Activated naive CD4-positive, alpha-beta T cell treated with anti-CD3 and anti-CD28 coated beads, Interleukin-2, amount 50 U/mL, for 72 hours (primary cell): ENCODE data around the gene SHQ1. TPM values are rescaled to one million over a fixed set of nuclear protein-coding genes. Genes with fewer than 3 reads are reported as not detected.
"Not testable (repeated sequence)": the region's sequence is repeated elsewhere in the genome, so short reads cannot be mapped to it uniquely, and the experiment has no call there.

ENCODE experiments used
- ATAC-seq, 2 donors: fragments of 150-1000 bp; cut with Tn5 transposase; 2 replicates each; pipeline ENCODE4 v1.10.0; 2021; ENCODE audit warnings: mild to moderate bottlenecking in 2 of 2, moderate library complexity in 2 of 2
- DNase-seq, 2 donors: peaks; one replicate each; pipeline ENCODE4 v3.0.0; 2021 to 2022; ENCODE audit warnings: low spot score in 2 of 2
- H3K27ac Mint-ChIP-seq, 2 donors: one replicate each; pipeline ENCODE4 v1.8.0; 2022; ENCODE audit warnings: mild to moderate bottlenecking in 2 of 2, mixed read lengths in 2 of 2
- H3K36me3 Mint-ChIP-seq, 2 donors: one replicate each; pipeline ENCODE4 v1.8.0; 2022; ENCODE audit warnings: mixed read lengths in 2 of 2
- H3K9me3 Mint-ChIP-seq, 2 donors: one replicate each; pipeline ENCODE4 v1.8.0; 2022; ENCODE audit warnings: mixed read lengths in 2 of 2
- total RNA-seq, 2 donors: library from RNA; stranded (reverse); gene quantifications; one replicate each; pipeline ENCODE4 v1.2.3, GENCODE V29; 2022

The SHQ1 gene
- total RNA-seq, 2 donors from 2014 or later = 25.7 to 34.3 TPM

DNA sequence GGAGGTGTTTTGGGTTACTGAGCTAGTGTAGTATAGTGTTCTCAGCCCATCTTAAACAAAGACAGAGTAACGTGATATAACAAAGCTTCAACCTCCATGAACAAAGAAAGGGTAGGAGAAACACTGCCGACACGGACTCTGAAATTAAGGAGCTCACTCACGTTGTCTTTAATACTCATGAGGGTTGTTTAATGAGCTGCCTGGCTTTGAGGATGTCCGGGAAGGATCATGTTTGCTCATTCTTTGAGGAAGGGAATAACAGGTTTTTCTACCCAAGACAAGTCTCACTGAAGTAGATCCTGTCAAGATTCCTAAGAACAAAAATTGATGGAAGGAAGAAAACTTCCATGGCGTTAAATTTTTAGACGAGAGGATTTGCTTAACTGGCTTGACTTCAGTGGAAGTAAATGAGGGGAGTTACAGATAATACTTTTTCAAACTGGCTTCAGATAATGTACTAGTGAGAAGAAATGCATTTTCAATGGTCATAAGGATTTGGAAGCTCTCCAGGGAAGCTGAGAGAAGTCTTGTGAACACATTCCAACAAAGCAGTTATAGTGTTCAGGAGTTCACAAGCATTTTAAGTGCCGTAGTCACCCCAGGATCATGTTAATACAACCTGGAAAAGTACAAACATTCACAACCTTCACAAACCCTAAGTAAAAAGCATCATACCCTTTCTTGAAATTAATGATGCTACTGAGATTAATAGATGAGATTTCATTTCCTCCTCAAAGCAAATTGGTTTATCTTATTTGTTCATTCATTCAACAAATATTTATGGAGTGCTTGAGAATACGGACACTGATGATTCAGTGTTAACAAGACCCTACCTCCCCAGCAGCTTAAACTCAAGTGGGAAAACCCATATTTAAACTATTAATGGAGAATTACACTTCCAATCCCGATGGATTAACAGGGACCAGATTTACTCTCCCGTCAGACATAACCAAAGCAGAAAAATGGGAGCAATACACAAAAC is 101.5 kb downstream of the SHQ1 start:
- Mint-ChIP-seq H3K27ac (no peak overlapping the region), H3K9me3 (no peaks in the 10 kb centered on the region), H3K36me3 (peaks cover 11 to 19% of the 10 kb centered on the region in 2 donors)
- DNase-seq = no peak
- ATAC-seq = no peak

- H3K36me3 Mint-ChIP-seq = peaks cover 11 to 17% of the 10 kb centered on the region in 2 donors
- no peak for ATAC-seq
- no peak for DNase-seq
- no peak overlapping the region for H3K27ac Mint-ChIP-seq
- H3K9me3 Mint-ChIP-seq = no peaks in the 10 kb centered on the region
These were observed 102.9 kb downstream of the SHQ1 start for GRCh38 chr3:72745146-72745999.

- DNase-seq (no peak), ATAC-seq (no peak)
- Mint-ChIP-seq H3K36me3 (peaks cover 7 to 13% of the 10 kb centered on the region in 2 donors), H3K27ac (no peak overlapping the region), H3K9me3 (no peaks in the 10 kb centered on the region)
These were observed 103.9 kb downstream of the SHQ1 start for GRCh38 chr3:72744330-72744729.

- H3K27ac Mint-ChIP-seq = peak overlapping the region; percentile 72 to 73
- DNase-seq (no peak), ATAC-seq (no peak)
- peaks cover 0 to 13% of the 10 kb centered on the region in 2 donors for H3K36me3 Mint-ChIP-seq
- no peaks in the 10 kb centered on the region for H3K9me3 Mint-ChIP-seq
These were observed 108.4 kb downstream of the SHQ1 start for GRCh38 chr3:72739531-72740466.

DNA sequence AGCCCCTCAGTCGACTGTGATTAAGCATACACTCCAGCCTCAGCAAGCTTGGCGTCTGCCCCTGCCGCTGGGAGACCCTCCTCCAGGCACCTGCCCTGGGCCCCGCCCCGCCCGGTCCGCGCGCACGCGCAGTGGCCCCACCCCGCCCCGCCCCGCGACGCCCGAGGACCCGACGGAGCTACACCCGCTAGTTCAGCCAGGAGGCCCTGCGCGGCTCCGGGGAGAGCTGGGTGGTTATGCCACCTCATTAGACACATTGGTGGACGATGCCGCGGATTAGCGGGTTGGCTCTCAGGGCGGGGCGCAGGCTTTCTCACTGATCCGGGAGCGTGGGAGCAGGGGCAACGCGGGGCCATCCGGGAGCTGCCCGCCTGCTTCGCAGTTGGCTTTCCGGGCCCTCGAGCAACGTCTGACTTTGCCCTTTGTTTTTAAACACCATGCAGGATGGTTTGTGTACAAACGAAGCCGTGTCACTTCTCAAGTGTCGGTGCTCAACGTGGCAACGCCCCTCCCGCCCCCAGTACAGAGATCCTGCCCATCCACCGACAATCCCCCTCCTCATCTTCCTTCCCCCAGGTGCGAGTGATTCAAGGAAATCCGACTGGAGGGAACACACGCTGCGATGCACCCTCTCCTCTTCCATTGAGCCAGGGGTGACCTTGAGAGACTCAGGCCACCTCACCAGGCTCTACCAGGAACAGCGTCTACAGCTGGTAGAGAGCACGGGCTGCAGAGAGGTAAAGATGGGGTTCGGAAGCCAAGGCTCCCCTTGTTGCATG is 109.3 kb downstream of the SHQ1 start:
- ATAC-seq (peak; percentile 91 to 98), DNase-seq (peak; percentile 72 to 73)
- Mint-ChIP-seq H3K9me3 (no peaks in the 10 kb centered on the region), H3K27ac (peak overlapping the region; percentile 73 to 93), H3K36me3 (peaks cover 0 to 14% of the 10 kb centered on the region in 2 donors)

GRCh38 chr3:72735072-72735471 is 113.2 kb downstream of the SHQ1 start:
- peaks cover 13 to 24% of the 10 kb centered on the region in 2 donors for H3K36me3 Mint-ChIP-seq
- not testable (repeated sequence) for H3K27ac Mint-ChIP-seq, DNase-seq, H3K9me3 Mint-ChIP-seq, ATAC-seq

GRCh38 chr3:72733676-72734075 is 114.6 kb downstream of the SHQ1 start:
- H3K9me3 Mint-ChIP-seq = peaks cover 4 to 8% of the 10 kb centered on the region in 2 donors
- peaks cover 13 to 16% of the 10 kb centered on the region in 2 donors for H3K36me3 Mint-ChIP-seq
- no peak overlapping the region for H3K27ac Mint-ChIP-seq

DNA sequence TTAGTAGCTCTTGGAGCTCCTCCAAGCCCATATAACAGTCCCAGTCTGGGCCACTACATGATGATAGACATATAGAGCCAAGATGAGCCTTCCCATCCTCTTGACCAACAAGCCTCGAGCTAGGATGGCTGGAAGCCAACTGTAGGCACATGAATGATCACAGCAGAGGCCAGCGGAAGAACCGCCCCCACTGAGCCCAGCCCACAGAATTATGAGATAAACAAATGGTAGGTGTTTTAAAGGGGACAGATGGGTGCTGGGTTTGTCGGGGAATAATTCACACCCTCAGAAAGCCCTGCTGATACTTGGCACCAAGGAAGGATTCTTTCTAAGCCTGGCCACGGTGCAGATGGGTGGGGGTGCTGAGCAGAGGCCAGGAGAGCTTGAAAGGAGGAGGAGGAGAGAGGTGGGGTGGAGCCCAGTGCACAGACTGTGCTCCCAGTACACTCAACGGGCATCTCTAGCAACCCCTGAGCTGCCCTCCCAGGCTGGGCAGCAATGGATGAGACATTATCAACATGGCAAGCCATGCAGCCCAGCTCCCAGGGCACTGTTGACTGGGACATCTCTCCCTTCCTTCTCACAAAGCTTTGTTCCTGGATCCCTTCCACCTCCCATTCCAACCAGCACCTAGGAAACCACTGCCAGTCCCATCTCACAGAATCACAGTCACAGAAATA is 115.4 kb downstream of the SHQ1 start:
- H3K9me3 Mint-ChIP-seq, DNase-seq, ATAC-seq: not testable (repeated sequence)
- Mint-ChIP-seq H3K36me3 (peaks cover 13 to 16% of the 10 kb centered on the region in 2 donors), H3K27ac (peak overlapping the region in 1 of 2 donors; percentile 22)

More at GRCh38 chr3:72733676-72734075, 114.6 kb downstream of the SHQ1 start:
- DNase-seq (no peak), ATAC-seq (no peak)

DNA sequence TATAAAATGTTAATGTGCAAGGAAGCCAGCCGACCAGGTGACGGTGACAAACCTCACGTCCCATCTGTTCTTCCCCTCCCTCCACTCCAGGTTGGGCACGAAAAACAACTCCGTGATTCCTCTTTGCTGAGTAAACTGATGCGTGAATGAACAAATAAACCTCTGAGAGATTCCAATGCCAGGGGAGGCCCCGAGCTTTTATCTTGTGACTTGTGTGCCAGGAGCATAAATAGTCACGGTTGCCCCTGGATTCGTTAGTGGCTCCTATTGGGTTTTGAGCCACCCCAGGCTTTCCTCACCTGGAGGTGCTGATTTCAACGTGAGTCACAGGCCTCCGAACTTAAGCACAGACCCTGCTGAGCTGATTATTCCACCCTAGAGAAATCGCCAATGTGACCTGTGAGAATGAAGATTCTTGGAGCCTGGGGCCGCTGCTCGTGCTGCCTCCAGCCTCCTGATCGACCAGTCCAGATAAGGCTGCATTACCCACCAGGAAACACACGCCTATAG is 119.2 kb downstream of the SHQ1 start:
- no peak for ATAC-seq
- Mint-ChIP-seq H3K36me3 (peaks cover 10 to 20% of the 10 kb centered on the region in 2 donors), H3K9me3 (peaks cover 4 to 13% of the 10 kb centered on the region in 2 donors), H3K27ac (no peak overlapping the region)
- no peak for DNase-seq

GRCh38 chr3:72728329-72728889 is 119.8 kb downstream of the SHQ1 start:
- Mint-ChIP-seq H3K36me3 (peaks cover 10 to 16% of the 10 kb centered on the region in 2 donors), H3K9me3 (peaks cover 4 to 13% of the 10 kb centered on the region in 2 donors), H3K27ac (no peak overlapping the region)
- DNase-seq (no peak), ATAC-seq (no peak)

- no peak overlapping the region for H3K27ac Mint-ChIP-seq
- peaks cover 3 to 10% of the 10 kb centered on the region in 2 donors for H3K36me3 Mint-ChIP-seq
- DNase-seq (no peak), ATAC-seq (no peak)
- H3K9me3 Mint-ChIP-seq = peaks cover 0 to 7% of the 10 kb centered on the region in 2 donors
These were observed 120.5 kb downstream of the SHQ1 start for GRCh38 chr3:72727726-72728125.

DNA sequence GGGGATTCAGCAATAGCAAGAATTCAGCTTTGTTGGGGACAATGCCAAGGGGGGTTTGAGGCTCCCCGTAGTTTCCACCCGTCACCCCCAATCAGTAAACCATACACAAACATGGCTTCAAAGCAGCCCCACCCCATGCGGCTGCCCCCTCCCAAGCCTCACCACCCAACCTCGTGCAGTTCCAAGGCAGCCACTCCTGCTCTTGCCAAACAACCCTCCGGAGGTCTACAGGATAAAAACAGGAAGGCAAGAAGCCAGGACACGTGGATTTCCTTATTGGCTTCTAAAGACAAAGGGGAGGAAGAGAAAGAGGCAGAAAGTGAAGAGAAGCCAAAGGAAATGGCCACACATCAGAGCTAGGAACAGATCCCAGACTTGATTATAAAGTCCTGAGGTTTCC is 121.1 kb downstream of the SHQ1 start:
- peaks cover 0 to 6% of the 10 kb centered on the region in 2 donors for H3K9me3 Mint-ChIP-seq
- H3K27ac Mint-ChIP-seq = peak overlapping the region in 1 of 2 donors; percentile 30
- DNase-seq = no peak
- no peak for ATAC-seq
- peaks cover 0 to 7% of the 10 kb centered on the region in 2 donors for H3K36me3 Mint-ChIP-seq

- Mint-ChIP-seq H3K9me3 (peaks cover 0 to 6% of the 10 kb centered on the region in 2 donors), H3K27ac (peak overlapping the region in 1 of 2 donors; percentile 70), H3K36me3 (peaks cover 0 to 7% of the 10 kb centered on the region in 2 donors)
- ATAC-seq (no peak), DNase-seq (no peak)
These were observed 123.0 kb downstream of the SHQ1 start for GRCh38 chr3:72725229-72725628.

- no peak for ATAC-seq
These were observed 124.2 kb downstream of the SHQ1 start for GRCh38 chr3:72724070-72724469.

More at GRCh38 chr3:72724070-72724469, 124.2 kb downstream of the SHQ1 start:
- no peak for DNase-seq
- Mint-ChIP-seq H3K9me3 (peaks cover 0 to 6% of the 10 kb centered on the region in 2 donors), H3K36me3 (peaks cover 0 to 7% of the 10 kb centered on the region in 2 donors), H3K27ac (no peak overlapping the region)
